IPS DF 4.7 (cell line): ENCODE results near the gene AQP12A.
"Not testable (repeated sequence)": the region's sequence is repeated elsewhere in the genome, so short reads cannot be mapped to it uniquely, and the experiment has no call there.

Experiments used
- DNase-seq: peaks from one replicate; pipeline ENCODE4 v3.0.0-alpha.2; 2013; ENCODE audit warnings: low spot score; ENCODE audit errors: extremely low read depth

AQP12A gene

DNA sequence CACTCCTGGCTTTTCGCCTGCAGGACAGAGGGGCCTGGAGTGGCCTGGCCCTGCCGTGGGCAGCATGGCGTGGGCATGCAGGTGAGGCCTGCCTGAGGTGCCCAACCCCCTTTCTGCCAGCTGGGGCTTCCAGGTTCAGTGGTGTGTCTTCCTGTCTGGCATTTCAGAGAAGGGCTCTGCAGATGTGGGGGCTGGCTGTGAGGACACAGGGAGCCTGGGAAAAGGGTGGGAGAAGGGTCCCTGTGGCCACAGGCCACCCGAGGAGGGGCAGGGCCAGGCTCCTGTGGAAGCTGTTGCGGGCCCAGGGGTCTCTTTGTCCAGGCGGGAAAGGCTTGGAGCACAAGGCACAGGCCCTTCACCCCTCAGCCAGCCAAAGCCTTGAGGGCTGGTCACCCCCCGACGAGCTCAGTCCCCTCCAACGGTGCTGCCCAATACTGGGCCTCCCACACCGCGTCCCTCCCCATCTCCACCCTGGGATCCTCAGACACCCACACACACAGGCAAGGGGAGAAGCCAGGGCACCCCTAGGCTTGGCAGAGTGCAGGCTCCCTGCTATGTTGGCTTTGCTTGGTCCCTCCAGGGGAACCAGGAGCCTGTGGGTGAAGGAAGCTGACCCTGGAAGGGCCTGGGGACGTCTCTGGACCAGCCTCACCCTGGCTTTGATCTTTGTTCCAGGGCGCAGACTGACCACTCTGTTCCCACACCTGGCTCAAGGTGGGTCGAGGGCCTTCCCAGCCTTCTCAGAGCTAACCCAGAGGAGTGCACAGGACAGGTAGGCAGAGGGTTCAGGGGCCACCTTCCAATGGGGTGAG, 3.7 kb upstream of the AQP12A start:
- no peak for DNase-seq

DNA sequence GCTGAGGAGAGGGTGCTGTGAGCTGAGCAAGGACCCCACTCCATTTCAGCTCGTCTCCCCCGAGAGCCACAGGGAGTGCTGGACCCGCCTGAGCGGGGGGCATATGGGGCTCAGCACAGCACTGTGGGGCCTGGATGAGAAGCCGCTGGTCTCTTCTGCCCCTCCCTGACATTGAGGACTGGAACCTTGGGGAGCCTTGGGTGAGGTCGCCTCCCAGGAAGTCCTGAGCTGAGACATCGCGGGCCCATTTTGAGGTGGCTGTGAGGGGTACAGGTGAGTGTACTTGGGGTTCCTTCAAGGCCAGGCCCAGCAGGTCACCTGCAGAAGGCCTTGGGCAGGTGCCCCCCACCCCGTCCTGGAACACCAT, 3.1 kb upstream of the AQP12A start:
- DNase-seq, result no peak

DNA sequence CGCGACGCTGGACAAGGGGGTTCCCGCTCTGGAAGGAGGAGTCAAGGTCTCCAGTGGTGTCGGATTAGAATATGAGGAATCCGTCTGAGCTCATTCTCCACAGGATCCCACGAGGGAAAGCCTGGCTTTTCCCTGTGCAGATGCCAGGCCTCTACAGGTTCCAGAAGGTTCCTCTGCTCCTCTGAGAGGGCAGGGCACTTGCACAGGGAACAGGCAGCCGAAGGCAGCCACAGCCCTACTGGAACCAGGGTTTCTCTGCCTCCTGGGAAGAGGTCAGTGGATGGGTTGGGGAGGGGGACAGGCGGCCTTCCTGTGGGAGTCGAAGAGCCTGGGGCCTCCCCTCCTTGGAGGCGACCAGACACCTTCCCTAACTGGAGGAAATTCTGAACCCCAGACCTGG, 1.7 kb upstream of the AQP12A start:
- no peak for DNase-seq

DNA sequence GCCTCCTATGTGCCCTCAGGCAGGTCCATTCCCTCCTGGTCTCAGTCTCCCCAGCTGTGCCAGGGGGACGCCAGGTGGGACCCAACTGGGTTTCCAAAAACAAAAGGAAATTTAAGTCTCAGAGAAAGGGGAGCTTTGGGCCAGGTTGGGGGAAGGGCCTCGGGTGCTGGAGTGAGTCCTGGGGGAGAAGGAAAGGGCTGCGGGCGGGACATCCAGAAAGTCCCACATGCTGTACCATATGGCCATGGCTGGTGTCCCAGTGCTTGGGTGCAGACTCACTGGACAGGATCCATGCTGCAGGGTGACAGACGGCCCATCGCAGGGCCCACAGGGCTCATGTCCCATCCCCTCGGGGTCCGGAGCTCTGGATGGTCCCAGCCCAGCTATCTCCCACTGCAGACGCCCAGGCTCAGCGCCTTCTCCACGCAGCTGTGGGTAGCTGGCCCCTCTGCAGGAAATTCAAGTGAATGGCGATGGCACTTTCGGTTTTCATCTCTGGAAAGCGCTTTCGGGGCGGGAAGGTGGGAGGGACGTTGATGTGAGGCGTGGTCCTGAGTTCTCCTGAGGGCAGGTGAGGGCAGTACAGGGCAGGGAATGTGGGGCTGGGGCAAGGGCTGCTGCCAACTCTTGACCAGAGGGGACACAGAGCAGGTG, 1.1 kb upstream of the AQP12A start:
- not testable (repeated sequence) for DNase-seq

DNA sequence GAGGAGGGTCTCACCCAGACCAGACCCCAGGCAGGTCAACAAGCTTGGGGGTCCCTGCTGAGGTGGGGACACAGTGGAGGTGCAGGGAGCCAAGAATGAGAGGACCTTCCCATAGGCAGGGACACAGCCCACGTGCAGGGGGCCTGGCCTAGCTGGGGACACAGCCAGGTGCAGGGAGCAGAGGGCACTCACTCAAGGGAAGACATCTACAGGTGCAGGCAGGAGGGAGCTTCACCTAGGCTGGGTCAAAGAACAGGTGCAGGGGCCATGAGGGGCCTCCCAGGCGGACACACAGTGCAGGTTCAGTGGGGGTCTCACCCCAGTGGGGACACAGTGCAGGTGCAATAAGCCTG, 615 bp upstream of the AQP12A start:
- not testable (repeated sequence) for DNase-seq

DNA sequence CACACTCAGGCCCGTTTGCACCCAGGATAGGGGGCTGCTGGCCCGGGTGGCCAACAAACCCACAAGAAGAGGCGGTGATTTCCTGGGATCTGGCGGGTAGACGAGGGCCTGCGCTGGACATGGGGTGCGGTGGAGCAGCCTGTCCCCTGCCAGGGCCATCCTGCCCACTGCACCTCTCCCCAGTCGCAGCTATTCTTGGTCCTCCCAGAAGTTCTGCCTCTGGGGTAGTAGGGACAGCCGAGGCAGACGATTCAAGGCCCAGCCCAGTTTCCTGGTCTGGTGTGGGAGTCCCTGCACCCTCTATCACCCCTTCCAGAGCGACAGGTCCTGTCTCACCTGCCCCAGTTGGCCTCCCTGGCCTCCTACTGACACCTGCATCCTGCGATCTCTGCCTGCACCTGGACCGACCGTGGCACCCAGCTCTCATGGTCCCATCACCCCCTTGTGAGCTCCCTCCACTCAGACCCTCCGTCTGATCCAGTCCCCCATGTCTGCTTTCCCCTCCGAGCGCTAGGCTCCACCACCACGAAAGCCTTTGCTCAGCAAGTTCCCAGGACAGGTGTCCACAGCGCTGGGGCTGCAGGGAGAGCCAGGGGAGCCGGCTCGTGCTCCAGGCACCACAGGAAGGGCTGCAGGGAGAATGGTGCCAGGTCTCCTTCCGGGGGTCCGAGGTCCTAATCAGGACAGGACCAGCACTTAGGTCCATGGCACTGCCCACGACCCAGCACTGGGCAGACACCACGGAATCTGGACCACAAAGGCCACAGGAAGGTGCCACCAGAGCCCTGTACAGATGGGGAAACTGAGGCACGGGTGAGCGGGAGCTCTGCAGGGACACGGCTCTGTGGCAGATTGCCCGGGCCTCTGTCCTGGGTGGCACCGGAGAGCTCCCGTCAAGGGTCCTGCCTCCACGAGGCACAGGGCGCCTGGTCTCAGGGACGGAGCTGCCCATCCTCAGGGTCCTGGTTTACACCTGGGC, 1.2 kb downstream of the AQP12A start:
- DNase-seq, result not testable (repeated sequence)

DNA sequence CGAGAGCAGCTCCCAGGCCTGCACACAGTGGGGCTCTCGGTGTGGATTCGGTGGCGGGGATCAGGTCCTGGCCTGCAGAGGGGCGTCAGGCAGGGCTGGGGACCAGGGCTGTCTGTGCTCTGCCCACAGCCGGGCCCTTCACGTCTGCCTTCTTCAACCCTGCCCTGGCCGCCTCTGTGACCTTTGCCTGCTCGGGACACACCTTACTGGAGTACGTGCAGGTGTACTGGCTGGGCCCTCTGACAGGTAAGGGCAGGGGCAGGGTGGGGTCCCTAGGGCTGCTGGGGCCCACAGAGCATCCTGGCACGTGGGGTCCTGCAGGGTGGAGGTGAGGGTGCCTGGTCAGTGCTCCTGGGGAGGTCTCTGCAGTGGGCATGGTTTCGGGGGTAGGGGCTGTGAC, 2.6 kb downstream of the AQP12A start:
- not testable (repeated sequence) for DNase-seq

DNA sequence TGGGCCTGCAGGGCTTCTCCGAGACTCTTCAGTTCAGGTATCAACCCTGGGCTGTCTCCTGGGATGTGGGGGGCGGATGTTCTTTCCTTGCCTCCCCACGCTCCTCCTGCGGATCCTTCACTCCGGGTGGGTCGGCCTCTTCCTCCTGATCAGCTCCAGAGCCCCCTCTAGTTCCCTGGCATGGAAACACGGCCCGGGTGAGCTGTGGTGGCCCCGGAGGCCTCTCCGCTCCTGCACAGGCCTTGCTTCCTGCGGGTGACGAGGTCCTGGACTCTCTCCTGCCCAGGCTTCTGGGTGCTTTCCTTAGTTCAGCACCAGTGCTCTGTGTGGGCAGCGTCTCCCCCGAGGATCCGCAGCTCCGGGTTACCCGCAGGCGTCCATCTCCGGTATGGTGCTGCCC, 3.9 kb downstream of the AQP12A start:
- DNase-seq, result not testable (repeated sequence)

DNA sequence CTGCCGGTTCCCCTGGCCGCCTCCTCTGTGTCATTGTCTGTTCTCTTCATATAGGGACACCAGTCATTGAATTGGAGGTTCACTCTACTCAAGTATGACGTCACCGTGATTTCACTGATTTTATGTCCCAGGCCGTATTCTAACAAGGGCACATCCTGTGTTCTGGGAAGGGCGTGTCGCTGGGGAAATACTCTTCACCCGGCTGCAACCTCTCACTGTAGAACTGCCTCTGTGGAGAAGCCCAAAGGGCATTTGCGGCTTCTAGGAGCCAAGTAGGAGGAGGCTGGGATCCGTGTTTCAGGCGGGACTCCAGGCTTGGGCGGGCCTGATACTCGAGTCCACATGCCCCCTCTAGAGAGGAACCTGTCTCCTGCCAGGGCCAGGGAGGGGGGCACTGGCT, 4.8 kb downstream of the AQP12A start:
- DNase-seq, result not testable (repeated sequence)

DNA sequence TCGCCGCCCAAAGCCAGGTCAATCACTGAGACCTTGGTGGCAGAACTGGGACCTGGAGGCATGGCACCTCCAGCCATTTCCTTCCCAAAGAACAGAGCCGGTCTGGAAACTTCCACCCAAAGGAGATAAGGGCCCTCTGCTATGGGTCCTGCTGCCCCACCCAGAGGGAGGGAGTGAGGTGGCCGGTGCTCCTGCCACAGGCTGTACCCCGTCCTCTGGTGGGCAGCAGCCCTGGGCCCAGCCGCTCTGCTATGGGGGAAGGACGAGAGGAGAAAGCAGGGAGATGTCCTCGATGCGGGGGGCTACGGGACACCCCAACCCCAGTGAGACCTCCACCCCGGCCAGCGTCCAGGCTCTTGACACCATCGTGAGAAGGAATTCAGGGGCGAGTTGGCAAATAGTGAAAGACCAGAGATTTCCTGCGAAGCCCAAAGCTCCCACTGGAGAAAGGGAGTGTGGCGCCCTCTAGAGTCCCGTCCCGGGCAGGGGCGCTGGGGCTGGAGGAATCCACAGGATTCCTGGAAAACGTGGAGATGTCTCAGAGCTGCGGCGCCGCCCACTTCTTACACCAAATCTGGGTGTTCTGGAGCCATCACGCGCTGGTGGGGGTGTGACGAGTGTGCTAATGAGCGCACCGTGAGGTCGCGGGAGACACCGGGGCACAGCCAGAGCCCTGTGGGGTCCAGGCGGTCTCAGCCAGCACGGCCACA, 7.3 kb downstream of the AQP12A start:
- DNase-seq, result not testable (repeated sequence)

DNA sequence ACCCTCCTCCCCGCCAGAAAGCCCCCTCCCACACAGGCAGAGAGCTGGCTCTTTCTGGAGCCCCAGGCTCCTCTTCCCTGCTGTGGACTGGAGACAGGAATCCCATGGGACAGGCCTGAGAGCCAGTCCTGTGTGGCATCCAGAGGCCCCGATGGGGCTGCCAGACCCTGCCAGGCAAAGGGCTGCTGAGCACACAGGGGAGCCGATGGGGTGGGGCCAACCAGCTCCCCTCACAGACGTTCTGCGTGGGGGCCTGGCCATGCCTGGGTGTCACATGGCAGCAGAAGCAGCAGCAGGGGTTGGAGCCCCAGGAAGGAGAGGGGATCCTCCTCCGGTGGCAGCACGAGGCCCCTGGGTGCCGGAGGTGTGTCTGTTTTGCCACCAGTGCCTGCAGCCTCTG, 8.2 kb downstream of the AQP12A start:
- DNase-seq, result not testable (repeated sequence)

DNA sequence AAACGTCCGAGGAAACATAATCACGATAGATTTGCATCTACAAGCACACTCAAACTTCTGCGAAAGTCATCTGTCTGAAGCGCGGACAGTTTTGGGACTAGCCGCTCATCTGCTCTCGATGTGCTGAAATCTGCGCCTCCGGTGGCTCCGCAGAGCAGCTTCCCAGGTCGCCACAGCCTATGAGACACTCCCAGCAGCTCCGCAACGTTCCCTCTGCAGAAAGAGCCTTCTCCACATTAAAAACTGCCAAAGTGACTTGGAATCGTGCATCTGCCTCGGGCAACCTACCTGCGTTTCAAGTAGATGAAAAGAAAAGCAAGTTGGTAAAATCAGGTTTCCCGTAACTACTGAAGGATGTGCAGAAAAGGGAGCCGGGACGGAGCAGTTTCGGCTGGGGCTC, 8.9 kb downstream of the AQP12A start:
- DNase-seq, result not testable (repeated sequence)

DNA sequence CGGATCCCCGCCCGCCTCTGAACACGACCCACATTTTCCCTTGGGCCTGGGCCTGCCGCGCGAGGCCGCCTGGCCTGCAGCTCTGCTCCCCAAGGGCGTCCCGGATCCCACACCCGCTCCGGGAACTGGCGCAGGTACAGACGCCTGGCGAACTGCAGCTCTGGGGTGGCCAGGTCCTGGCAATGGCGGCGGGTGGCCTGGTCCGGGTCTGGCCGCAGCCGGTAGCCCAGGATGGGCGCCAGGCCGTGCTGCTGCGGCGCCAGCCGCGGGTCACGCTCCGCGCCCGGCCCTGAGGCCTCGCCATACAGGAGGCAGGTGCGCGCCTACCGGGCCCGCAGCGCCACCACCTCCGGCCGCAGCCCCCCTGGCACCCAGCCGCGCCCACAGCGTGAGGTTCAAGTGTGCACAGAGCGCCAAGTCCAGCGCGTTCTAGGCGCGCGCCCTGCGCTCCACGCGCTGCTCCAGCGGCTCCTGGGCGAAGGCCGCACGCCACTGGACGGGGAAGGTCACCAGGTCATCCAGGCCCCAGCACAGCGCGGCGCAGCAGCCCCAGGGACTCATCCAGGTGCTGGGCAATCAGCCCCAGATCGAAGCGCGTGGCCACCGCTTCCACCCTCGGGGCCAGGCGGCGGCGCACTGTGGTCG, 9.5 kb downstream of the AQP12A start:
- DNase-seq, result no peak

DNA sequence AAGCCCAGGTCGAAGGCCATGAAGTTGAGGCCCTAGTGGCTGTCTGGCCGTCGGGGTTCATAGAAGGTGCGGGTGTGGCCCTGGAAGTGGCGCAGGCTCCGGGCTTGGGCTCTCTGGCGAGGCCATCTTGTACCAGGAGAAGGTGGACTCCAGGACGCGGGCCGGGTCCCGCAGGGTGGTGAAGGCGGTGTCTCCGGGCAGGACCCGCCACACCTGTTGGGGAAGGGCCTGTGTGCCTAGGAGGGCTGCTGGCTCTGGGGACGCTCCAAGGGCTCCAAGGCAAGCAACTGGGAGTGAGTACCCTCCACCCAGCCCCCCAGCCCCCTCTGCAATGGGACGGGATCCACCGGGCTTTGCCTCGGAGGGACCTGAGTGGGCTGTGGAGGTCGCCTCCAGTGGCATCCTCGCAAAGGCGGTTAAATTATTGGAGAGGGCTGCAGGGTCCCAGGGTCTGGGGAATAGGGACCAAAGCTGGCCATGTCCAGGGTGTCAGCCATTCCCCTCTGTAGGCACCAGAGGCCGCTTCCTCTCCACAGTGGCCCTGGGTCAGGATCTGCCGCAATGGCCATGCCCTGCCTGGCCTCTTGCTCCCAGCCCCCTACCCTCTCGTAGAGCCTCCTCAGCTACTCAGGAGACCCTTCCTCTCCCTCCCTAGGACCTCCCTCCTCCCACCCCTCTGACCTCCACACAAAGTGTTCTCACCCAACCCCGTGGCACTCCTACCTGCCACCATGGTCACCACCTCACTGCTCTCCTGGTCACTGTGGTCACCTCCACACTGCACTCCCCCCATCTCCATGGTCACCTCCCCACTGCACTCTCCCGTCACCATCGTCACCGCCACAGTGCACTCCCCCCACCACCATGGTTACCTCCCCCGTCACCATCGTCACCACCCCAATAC, 10.3 kb downstream of the AQP12A start:
- no peak for DNase-seq

DNA sequence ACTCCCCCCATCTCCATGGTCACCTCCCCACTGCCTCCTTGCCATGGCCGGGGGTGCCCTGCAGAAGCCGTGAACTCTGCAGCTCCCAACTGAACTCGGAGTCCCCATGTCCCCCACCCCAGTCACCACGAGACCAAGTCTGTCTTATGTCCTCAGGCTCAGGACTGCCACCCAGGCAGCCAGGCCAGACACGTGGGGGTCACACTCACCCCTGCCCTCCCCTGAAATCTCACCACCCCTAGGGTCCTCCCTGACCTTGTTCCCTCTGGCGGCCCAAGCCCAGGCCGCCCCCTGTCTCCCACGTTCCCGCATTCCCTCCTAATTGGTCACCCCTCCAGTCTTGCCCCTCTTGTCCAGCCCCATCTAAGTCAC, 11.0 kb downstream of the AQP12A start:
- no peak for DNase-seq

DNA sequence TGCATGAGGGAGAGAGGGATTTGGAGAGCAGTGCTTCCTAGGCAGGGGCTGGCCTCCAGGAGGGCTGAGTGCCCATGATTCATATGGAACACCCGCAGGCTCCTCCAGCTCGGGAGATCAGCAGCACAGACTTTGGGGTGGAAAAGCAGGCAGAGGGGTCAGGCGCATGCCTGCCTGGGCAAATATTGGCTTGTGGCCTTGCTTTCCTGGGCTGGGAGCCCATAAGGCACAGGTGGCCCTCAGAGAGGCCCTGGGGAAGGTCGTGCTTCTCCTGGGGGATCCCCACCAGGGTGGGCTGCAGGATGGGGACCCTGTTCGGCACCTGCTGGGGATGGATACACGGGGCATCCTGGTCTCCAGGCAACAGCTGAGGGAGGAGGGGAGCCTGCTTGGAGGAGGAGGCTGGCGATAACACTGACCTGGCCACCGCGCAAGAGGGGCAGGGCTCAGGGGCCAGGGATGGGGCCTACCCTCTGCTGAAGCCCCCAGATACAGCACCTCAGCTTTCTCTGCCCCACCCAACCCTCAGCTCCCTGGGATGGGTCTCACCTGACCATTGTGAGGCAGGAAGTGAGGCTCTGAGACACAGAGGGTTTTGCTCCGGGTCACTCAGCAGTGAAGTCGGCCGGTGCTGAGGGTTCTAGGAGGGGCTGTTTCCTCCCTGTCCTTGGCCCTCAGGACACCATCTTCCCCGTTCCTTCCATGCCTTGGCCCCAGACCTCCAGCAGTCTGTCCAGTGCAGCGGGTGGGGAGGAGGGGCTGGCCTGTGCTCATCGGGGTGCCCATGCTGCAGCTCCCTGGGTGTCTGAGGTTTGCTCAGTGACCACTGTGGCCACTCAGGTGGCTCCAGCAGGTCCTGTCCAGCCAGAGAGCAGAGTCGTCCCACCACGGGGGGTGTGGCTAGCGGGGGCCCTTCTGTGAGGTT, 12.0 kb downstream of the AQP12A start:
- DNase-seq, result no peak

DNA sequence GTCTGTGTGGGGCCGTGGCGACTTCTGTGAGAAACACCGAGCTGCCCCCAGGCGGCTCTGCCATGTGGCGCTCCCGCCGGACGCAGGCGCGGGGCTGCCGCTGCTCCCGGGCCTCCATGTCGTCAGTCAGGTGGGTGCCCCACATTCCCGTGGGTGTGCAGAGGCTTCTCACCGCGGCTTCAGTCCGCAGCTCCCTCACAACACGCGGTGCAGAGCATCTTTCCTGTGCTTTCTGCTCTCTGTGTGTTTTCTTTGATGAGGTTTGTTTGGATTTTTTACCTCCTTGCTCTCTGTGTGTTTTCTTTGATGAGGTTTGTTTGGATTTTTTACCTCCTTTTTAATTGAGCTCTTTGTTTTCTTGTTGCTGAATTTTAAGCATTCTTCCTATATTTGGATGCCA, 13.0 kb downstream of the AQP12A start:
- DNase-seq, result no peak

DNA sequence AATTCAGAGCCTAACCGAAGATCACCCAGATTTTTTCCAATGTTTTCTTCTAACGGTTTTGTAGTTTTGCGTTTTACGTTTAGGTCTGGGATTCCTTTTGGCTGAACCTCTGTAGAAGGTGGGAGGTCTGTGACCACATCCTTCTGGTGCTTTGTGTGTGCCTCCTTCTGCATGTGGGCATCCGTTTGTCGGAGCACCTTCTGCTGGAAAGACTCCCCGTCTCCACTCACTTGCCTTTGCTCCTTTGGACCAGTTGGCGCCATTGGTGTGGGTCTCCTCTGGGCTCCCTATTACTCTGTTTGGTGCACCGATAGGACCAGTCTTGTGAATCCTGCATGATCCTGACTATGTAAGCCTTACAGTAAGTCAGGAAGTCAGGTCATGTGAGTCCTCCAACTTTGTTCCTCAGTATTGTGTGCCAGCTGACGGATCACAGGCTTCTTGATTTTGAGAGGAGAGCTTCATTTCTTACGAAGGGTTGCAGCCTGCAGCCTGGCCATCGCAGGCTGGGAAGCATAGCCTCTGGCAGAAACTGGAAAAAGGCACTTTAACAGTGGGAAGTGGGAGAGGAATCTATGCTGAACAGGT, 13.6 kb downstream of the AQP12A start:
- no peak for DNase-seq
